HG03196 (cell line): ENCODE measurements around the gene COG4.

Experiments
- ATAC-seq: cut with Tn5 transposase; IDR thresholded peaks from one replicate; pipeline ENCODE4 v1.9.1; 2021; ENCODE audit not compliant: unreplicated experiment

The COG4 gene

DNA sequence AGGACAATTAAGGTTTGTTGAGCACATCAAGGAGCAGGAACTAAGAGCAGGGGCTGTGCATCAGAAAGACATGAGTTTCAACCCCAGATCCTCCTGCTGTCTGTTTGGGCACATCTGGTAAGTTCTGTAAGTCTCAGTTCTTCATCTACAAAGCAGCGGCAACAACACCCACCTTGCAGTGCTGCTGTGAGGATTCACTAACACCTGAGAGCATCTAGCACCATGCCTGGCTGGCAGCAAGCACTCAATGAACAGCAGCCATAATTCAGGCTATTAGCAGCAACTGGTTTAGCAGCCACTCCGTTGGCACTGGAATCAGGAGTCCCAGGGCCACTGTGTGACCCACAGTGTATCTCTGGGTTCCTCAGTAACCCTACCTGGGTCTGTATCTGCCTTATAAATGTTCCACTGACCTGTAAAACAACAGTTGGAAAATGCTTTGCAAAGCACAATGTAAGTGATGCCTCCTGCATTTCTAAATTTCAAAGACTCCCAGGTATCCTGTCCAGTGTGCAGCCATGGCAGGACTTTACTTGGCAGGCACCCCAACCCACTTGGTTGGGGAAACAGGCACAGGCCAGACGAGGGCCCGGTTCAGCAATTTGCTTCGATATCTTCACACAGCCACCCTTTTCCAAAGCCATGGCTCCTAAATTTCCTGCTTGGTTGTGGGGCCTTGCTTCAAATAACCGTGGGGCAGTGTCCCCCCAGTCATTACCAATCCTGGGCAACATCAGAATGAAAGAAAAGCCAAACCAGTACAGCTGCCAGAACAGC, 88.7 kb downstream of the COG4 start:
- ATAC-seq: no peak

DNA sequence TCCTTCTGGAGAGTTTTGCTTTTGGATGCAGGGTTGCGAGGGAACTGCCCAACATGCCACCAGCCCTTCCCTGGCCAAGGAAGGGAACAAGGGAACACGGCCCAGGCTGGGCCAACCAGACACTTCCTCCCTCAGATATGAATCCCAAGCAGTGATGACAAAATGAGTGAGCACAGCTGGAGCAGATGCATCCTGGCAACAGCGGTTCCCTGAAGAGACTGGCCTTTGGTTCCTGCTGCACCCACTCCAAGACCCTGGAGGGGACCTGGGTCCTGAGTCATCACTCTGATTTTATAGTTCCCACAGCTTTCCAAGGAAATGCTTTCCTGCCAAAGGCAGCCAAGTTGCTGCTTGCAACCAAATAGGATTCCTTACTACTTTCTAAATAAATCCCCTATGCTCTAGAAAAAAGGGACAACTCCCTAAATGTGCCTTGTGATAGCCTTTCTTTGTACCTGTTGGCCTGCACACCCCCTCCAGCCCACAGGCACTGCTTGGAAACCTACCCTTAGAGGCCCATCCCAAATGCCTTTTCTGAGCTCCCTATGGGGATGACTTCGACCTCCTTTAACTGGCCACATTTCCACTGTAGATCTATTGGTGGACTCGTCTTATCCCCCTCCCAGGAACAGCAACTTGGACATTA, 89.8 kb downstream of the COG4 start:
- no peak for ATAC-seq

DNA sequence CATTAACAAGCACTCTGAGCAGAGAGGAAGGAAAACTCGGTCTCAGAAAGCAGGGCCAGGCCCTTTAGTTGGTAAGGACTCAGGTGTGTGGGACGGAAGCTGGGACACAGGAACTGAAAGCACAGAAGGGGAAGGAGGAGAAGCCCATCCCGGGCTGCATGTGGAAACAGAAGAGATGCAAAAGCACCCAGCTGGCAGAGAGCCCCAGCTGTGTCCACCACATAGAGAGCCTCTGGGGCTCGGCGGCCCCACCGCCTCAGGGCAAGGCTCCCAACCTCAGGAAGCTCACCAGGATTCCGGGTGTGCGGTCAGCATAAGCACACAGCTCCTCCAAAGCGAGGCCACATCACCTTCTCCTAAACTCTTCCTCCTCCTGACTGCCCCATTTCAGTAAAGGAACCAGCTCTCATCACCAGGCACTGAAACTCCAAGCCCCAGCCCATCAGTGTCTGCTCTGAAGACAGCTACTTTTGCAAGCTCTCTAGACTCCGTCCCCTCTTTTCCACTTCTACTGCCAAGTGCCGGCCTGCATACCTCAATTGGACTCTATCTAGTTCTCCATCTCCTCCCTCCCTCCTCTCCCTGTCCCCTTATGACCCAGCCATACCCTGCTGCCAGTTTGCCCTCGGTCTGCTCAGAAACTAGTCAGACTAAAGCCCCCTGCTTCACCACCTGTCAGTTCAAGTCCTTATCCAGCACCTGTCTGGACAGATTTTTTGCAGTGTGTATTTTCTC, 90.5 kb downstream of the COG4 start:
- no peak for ATAC-seq

- ATAC-seq: no peak
These were observed 91.0 kb downstream of the COG4 start for GRCh38 chr16:70432356-70432722.

GRCh38 chr16:70430667-70431536, 92.5 kb downstream of the COG4 start:
- ATAC-seq: peak; percentile 44
